Measurements from ENCODE around the gene AMT.
"Not testable (repeated sequence)": the region's sequence is repeated elsewhere in the genome, so short reads cannot be mapped to it uniquely, and the experiment has no call there.

The AMT gene

DNA sequence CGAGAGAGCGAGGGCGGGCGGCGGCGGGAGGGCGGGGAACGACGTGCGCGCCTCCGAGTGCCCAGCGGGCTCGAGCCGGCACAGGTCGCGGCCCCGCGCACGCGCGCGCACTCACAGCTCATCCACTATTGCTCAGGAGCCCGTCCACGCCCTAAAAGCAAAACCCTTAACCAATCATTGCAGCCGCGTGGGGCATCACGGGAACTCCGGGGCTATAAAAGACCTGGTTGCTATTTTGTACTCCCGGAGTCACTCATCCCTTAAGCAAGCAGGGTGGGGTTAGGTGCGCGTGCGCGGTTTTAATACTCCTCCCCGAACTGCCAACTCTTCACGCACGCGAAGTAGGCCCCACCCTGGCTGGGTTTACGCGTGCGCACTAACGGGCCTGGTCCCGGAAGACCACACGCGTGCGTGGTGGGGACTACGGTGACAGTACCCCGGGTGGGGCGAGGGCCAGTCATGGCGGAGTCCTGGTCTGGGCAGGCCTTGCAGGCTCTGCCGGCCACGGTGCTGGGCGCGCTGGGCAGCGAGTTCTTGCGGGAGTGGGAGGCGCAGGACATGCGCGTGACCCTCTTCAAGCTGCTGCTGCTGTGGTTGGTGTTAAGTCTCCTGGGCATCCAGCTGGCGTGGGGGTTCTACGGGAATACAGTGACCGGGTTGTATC lies 10.2 kb downstream of the AMT start, which contains the start of the genes RHOA and TCTA:
Gene RHOA, minus strand, starts transcription at position 9 of the 664 bp plus-strand sequence. CDS start 36,387 bp downstream, outside the sequence.
Gene TCTA, plus strand, starts transcription at position 456 of the 664 bp plus-strand sequence. Its CDS starts 4 bp downstream, at position 460.
- peak; percentile 98 for TF ChIP-seq POLR2A (IDR thresholded peaks at IDR 0.05; ENCODE audit: low read depth, low read length)
- no peak for TF ChIP-seq PAX5 (IDR thresholded peaks at IDR 0.05; ENCODE audit: insufficient read depth, low read length, severe bottlenecking)
- TF ChIP-seq POLR2AphosphoS5 (IDR thresholded peaks at IDR 0.05; ENCODE audit: low read depth, low read length): peak; percentile 98
- peak; percentile 67 for TF ChIP-seq POU2F2 (IDR thresholded peaks at IDR 0.05; ENCODE audit: low read depth, low read length)
- no peak for TF ChIP-seq SPI1 (IDR thresholded peaks at IDR 0.05; ENCODE audit: low read depth, low read length)
- peak; percentile 86 for TF ChIP-seq TAF1 (IDR thresholded peaks at IDR 0.05; ENCODE audit: low read depth, low read length)
- FAIRE-seq: peak; percentile 100
- peak; percentile 93 for DNase-seq (ENCODE audit: insufficient read length, low spot score)

DNA sequence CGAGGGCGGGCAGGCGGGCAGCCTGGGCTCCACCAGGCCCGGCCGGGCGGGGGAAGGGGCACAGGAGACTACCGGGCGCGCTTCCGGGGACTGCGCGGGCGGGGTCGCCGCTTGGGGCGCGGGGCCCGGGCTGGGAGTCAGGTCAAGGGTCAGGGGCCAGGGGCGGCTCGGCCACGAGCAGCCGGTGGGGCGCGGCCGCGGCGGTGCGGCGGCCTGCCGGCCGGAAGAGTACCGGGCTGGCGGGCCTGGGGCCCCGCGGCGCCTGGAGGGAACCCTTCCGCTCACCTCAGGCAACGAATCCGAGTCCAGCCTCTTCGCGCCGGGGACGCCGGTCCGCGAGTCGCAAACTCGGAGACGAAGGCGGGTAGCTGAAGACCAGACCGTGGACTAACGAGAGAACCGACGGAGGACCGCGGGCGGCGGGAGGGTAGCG lies 10.7 kb downstream of the AMT start:
- TF ChIP-seq POLR2A (IDR thresholded peaks at IDR 0.05; ENCODE audit: low read depth, low read length): no peak
- TF ChIP-seq POU2F2 (IDR thresholded peaks at IDR 0.05; ENCODE audit: low read depth, low read length): no peak
- DNase-seq (ENCODE audit: insufficient read length, low spot score) (no peak), FAIRE-seq (no peak)

DNA sequence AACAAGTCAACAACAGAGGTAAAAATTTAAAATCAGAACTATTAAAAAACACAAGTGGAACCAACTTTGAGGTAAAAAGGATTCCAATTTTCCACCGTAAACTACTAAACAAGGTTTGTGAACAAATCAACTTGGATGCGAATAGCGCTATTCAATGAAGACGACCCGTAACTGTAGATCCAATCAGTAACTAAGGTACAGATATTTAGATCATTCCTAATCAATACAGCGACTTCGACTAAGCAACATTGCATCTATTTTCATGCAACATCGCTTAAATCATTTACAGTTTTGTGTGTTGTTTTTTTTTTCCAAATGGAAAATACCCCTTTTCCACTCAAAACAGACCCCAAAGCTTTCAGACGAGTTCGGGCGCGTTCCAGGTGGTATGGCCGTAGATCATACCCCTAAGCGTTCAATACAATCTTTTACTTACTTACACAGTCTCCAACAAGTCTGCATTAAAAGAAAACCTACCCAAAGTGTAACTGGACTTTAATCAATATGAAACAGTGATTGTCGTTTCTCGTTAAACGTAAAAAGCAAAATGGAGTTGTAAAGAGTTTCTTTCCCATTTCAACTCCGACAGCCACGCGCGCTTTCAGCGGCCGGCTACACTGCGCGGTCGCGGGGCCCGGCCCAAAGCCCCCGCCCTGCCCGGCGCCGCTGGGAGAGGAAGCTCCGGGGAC lies 11.3 kb downstream of the AMT start:
- TF ChIP-seq POLR2A (IDR thresholded peaks at IDR 0.05; ENCODE audit: low read depth, low read length) (no peak), PAX5 (IDR thresholded peaks at IDR 0.05; ENCODE audit: insufficient read depth, low read length, severe bottlenecking) (no peak), POLR2AphosphoS5 (IDR thresholded peaks at IDR 0.05; ENCODE audit: low read depth, low read length) (no peak), POU2F2 (IDR thresholded peaks at IDR 0.05; ENCODE audit: low read depth, low read length) (no peak), SPI1 (IDR thresholded peaks at IDR 0.05; ENCODE audit: low read depth, low read length) (no peak), TAF1 (IDR thresholded peaks at IDR 0.05; ENCODE audit: low read depth, low read length) (no peak)
- FAIRE-seq: no peak
- DNase-seq (ENCODE audit: insufficient read length, low spot score): no peak

DNA sequence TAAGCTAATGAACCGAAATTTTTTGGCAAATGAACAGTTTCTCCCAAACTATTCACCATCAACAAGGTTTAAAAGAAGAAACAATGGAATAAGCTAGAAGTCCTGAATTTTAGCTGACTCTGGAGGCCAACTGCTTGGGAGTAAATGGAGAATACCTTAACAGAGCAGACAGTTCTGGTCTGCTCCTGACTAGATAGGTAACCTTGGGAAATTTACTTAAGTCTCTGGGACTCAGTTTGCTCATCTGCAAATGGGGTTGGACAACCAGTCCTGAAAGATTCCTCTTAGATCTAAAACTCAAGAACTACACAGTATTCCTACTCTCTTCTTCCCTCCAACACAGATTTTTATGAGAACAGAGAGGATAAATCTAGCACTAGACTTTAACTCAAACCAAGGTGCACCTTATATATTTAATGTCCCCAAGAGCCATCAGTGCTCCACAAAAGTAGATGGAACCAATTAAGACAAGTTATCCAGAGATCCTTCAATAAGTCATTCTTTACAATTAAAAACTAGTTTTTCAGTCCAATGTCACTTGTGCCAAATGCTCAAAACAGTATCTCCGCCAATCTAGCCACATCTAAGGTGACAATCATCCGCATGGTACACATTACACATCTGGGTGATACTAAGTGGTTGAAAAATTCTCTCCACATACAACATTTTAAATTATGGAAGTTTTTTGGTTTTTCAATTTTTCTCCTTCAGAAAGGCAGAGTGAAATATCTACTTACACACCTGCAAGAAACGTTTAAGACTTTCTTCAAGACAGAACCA lies 12.0 kb downstream of the AMT start:
- FAIRE-seq (no peak), DNase-seq (ENCODE audit: insufficient read length, low spot score) (no peak)
- TF ChIP-seq POU2F2 (IDR thresholded peaks at IDR 0.05; ENCODE audit: low read depth, low read length) (no peak), PAX5 (IDR thresholded peaks at IDR 0.05; ENCODE audit: insufficient read depth, low read length, severe bottlenecking) (no peak), POLR2A (IDR thresholded peaks at IDR 0.05; ENCODE audit: low read depth, low read length) (no peak), SPI1 (IDR thresholded peaks at IDR 0.05; ENCODE audit: low read depth, low read length) (no peak), POLR2AphosphoS5 (IDR thresholded peaks at IDR 0.05; ENCODE audit: low read depth, low read length) (no peak), TAF1 (IDR thresholded peaks at IDR 0.05; ENCODE audit: low read depth, low read length) (no peak)

DNA sequence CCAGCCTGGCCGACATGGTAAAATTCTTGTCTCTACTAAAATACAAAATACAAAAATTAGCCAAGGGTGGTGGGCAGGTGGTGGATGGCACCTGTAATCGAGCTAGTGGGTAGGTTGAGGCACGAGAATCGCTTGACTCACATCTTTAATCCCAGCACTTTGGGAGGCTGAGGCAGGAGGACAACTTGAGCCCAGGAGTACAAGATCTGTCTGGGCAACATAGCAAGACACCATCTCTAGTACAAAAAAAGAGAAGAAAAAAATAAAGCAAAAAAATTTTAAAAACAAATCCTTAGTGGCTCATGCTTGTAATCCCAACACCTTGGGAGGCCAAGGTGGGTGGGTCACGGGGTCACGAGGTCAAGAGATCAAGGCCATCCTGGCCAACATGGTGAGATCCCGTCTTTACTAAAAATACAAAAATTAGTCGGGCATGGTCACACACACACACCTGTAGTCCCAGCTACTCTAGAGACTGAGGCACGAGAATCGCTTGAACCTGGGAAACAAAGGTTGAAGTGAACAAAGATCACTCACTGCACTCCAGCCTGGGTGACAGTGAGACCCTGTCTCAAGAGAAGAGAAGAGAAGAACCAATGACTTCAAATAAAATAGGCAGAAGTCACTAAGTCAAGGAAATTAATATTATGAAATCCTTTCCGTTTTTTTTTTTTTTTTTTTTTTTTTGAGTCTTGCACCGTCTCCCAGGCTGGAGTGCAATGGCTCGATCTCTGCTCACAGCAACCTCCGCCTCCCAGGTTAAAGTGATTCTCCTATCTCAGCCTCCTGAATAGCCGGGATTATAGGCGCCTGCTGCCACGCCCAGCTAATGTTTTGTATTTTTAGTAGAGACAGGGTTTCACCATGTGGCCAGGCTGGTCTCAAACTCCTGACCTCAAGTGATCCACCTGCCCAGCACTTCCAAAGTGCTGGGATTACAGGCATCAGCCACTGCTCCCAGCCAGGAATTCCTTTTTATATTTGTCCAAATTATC lies 15.4 kb downstream of the AMT start:
- no peak for DNase-seq (ENCODE audit: insufficient read length, low spot score)
- TF ChIP-seq PAX5 (IDR thresholded peaks at IDR 0.05; ENCODE audit: insufficient read depth, low read length, severe bottlenecking) (no peak), POU2F2 (IDR thresholded peaks at IDR 0.05; ENCODE audit: low read depth, low read length) (no peak), SPI1 (IDR thresholded peaks at IDR 0.05; ENCODE audit: low read depth, low read length) (no peak), POLR2A (IDR thresholded peaks at IDR 0.05; ENCODE audit: low read depth, low read length) (no peak), POLR2AphosphoS5 (IDR thresholded peaks at IDR 0.05; ENCODE audit: low read depth, low read length) (no peak), TAF1 (IDR thresholded peaks at IDR 0.05; ENCODE audit: low read depth, low read length) (no peak)
- no peak for FAIRE-seq

DNA sequence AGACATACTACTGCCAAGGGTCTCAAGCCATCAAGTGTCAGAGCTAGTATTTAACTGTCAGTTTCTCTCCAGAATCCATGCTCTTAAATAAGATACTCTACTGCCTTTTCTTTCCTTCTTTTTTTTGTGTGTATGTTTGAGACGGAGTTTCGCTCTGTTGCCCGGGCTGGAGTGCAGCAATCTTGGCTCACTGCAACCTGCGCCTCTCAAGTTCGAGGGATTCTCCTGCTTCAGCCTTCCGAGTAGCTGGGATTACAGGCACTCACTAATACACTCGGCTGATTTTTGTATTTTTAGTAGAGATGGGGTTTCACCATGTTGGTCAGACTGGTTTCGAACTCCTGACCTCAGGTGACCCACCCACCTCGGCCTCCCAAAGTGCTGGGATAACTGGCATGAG lies 16.7 kb downstream of the AMT start:
- FAIRE-seq; DNase-seq (ENCODE audit: insufficient read length, low spot score): not testable (repeated sequence)

DNA sequence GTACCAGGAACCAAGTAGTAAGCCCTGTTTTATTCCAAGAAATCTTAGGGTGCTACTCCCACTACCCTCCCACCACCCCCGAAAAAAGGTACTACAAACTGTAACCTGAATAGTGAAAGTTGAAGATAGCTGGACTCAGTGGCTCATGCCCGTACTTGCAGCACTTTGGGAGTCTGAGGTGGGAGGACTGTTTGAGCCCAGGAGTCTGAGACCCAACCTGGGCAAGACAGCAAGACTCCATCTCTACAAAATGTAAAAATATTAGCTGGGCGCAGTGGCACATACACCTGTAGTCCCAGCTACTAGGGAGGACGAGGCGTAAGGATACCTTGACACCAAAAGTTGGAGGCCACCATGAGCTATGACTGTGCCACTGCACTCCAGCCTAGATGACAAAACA lies 18.4 kb downstream of the AMT start:
- TF ChIP-seq TAF1 (IDR thresholded peaks at IDR 0.05; ENCODE audit: low read depth, low read length) (no peak), SPI1 (IDR thresholded peaks at IDR 0.05; ENCODE audit: low read depth, low read length) (no peak), PAX5 (IDR thresholded peaks at IDR 0.05; ENCODE audit: insufficient read depth, low read length, severe bottlenecking) (no peak), POU2F2 (IDR thresholded peaks at IDR 0.05; ENCODE audit: low read depth, low read length) (no peak), POLR2A (IDR thresholded peaks at IDR 0.05; ENCODE audit: low read depth, low read length) (no peak), POLR2AphosphoS5 (IDR thresholded peaks at IDR 0.05; ENCODE audit: low read depth, low read length) (no peak)
- no peak for DNase-seq (ENCODE audit: insufficient read length, low spot score)
- FAIRE-seq: no peak

DNA sequence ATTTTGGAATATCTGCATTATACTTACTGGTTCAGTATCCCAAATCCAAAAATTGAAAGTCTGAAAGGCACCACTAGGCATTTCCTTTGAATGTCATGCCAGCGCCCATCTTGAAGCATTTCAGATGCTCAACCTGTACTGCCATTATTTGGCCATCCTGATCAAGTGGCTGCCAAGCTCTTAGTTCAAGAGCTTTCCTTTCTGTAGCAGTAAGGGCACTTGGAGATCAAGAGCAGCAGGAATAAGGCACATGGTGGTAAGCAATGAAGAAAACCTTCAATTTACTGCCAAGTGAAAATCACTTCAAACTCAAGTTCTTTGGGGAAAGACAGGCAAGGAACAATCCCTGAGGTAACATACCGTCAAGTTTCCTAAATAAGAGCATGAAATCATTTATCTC lies 20.5 kb downstream of the AMT start:
- no peak for FAIRE-seq
- DNase-seq (ENCODE audit: insufficient read length, low spot score): no peak
- TF ChIP-seq POLR2AphosphoS5 (IDR thresholded peaks at IDR 0.05; ENCODE audit: low read depth, low read length): no peak
- TF ChIP-seq SPI1 (IDR thresholded peaks at IDR 0.05; ENCODE audit: low read depth, low read length): no peak
- no peak for TF ChIP-seq PAX5 (IDR thresholded peaks at IDR 0.05; ENCODE audit: insufficient read depth, low read length, severe bottlenecking)
- no peak for TF ChIP-seq POLR2A (IDR thresholded peaks at IDR 0.05; ENCODE audit: low read depth, low read length)
- TF ChIP-seq TAF1 (IDR thresholded peaks at IDR 0.05; ENCODE audit: low read depth, low read length): no peak
- no peak for TF ChIP-seq POU2F2 (IDR thresholded peaks at IDR 0.05; ENCODE audit: low read depth, low read length)
